Neural cell (in vitro differentiated cells): ENCODE results near the gene RPS16. TPM values are rescaled to one million over a fixed set of nuclear protein-coding genes. Genes with fewer than 3 reads are reported as not detected.

ENCODE experiments used
- H2AFZ ChIP-seq: fragments of 200-600, 300-800 bp; sonication (generic), shearing (Covaris generic); 2 replicates; pipeline ENCODE4 v1.6.0; 2014; ENCODE audit warnings: low read depth, mild to moderate bottlenecking, antibody characterized with exemption, low read length, moderate library complexity
- H3F3A ChIP-seq: fragments of 200-600 bp; shearing (Covaris generic); 2 replicates; pipeline ENCODE4 v1.6.1; 2016; ENCODE audit warnings: mild to moderate bottlenecking, moderate library complexity, mixed read lengths, antibody characterized with exemption, low read length; ENCODE audit not compliant: insufficient read depth, poor library complexity, severe bottlenecking
- H3K27ac ChIP-seq: fragments of 200-600, 300-800 bp; sonication (generic), shearing (Covaris generic); 2 replicates; pipeline ENCODE4 v1.5.1; 2014; ENCODE audit warnings: mild to moderate bottlenecking, low read length, moderate library complexity
- H3K27me3 ChIP-seq: fragments of 300-800, 200-600 bp; sonication (generic), shearing (Covaris generic); 2 replicates; pipeline ENCODE4 v1.6.0; 2014; ENCODE audit warnings: mild to moderate bottlenecking, low read depth, low read length, moderate library complexity; ENCODE audit not compliant: insufficient read depth
- H3K36me3 ChIP-seq: fragments of 300-800, 200-600 bp; sonication (generic), shearing (Covaris generic); 2 replicates; pipeline ENCODE4 v1.5.1; 2014; ENCODE audit warnings: mild to moderate bottlenecking, antibody characterized with exemption, low read length, moderate library complexity; ENCODE audit not compliant: insufficient read depth
- H3K4me2 ChIP-seq: fragments of 300-800, 200-600 bp; sonication (generic), shearing (Covaris generic); 2 replicates; pipeline ENCODE4 v1.6.0; 2014; ENCODE audit warnings: mild to moderate bottlenecking, low read length
- H3K4me3 ChIP-seq: fragments of 300-800, 200-600 bp; sonication (generic), shearing (Covaris generic); 2 replicates; pipeline ENCODE4 v1.5.1; 2014; ENCODE audit warnings: mild to moderate bottlenecking, low read length, moderate library complexity
- H3K79me2 ChIP-seq: fragments of 200-600 bp; shearing (Covaris generic); replicated peaks from 2 replicates; pipeline ENCODE4 v1.6.0; 2014; ENCODE audit warnings: mild to moderate bottlenecking, low read length, moderate library complexity; ENCODE audit not compliant: insufficient read depth
- H3K9ac ChIP-seq: fragments of 300-800, 200-600 bp; sonication (generic), shearing (Covaris generic); 2 replicates; pipeline ENCODE4 v1.6.1; 2016; ENCODE audit warnings: mild to moderate bottlenecking, low read length, mixed read lengths
- H3K9me2 ChIP-seq: fragments of 200-600 bp; shearing (Covaris generic); 2 replicates; pipeline ENCODE4 v1.6.1; 2016; ENCODE audit warnings: mild to moderate bottlenecking, low read length, mixed read lengths; ENCODE audit not compliant: insufficient read depth
- H3K9me3 ChIP-seq: fragments of 200-600, 300-800 bp; sonication (generic), shearing (Covaris generic); 2 replicates; pipeline ENCODE4 v1.6.1; 2016; ENCODE audit warnings: mild to moderate bottlenecking, mixed run types, low read length, moderate library complexity, mixed read lengths
- H4K20me1 ChIP-seq: fragments of 200-600 bp; shearing (Covaris generic); 2 replicates; pipeline ENCODE4 v1.6.1; 2016; ENCODE audit warnings: mild to moderate bottlenecking, mixed run types; ENCODE audit not compliant: insufficient read depth
- EP300 ChIP-seq: fragments of 450-650 bp; conservative IDR thresholded peaks from 2 replicates; pipeline ENCODE4 v1.6.1; 2014; ENCODE audit warnings: antibody characterized with exemption, mild to moderate bottlenecking, moderate library complexity; ENCODE audit not compliant: poor library complexity, severe bottlenecking
- EZH2 ChIP-seq: fragments of 200-600, 300-800 bp; shearing (Covaris generic), sonication (generic); IDR thresholded peaks from 2 replicates; pipeline ENCODE4 v1.6.1; 2014; ENCODE audit warnings: antibody characterized with exemption, low read length, borderline replicate concordance, mild to moderate bottlenecking; ENCODE audit not compliant: insufficient read depth, poor library complexity, severe bottlenecking
- MXI1 ChIP-seq: fragments of 450-650 bp; conservative IDR thresholded peaks from 2 replicates; pipeline ENCODE4 v1.6.1; 2014; ENCODE audit warnings: antibody characterized with exemption, mild to moderate bottlenecking; ENCODE audit not compliant: poor library complexity, severe bottlenecking
- POLR2AphosphoS5 ChIP-seq: IDR thresholded peaks from 2 replicates; pipeline ENCODE4 v1.6.1; 2012
- RAD21 ChIP-seq: fragments of 450-650 bp; conservative IDR thresholded peaks from 2 replicates; pipeline ENCODE4 v1.6.1; 2014; ENCODE audit warnings: antibody characterized with exemption, mild to moderate bottlenecking, moderate library complexity
- SMC3 ChIP-seq: fragments of 450-650 bp; conservative IDR thresholded peaks from 2 replicates; pipeline ENCODE4 v1.6.1; 2014; ENCODE audit warnings: antibody characterized with exemption, mild to moderate bottlenecking, moderate library complexity; ENCODE audit not compliant: poor library complexity
- TAF1 ChIP-seq: IDR thresholded peaks from 2 replicates; pipeline ENCODE4 v1.6.1; 2012; ENCODE audit warnings: low read depth
- polyA plus RNA-seq: library from polyadenylated mRNA; depleted of rRNA; stranded (reverse); fragments of >200 nt; gene quantifications from 2 replicates; pipeline ENCODE4 v1.2.3, GENCODE V29; 2014
- TF ChIP-seq, protein P1 (sequence below): fragments of 450-650 bp; IDR thresholded peaks from 2 replicates; pipeline ENCODE4 v1.5.1; 2014; ENCODE audit warnings: antibody characterized with exemption, mild to moderate bottlenecking, moderate library complexity; ENCODE audit not compliant: poor library complexity, severe bottlenecking
- TF ChIP-seq, protein P2 (sequence below): IDR thresholded peaks from 2 replicates; pipeline ENCODE4 v1.6.1; 2012; ENCODE audit warnings: borderline replicate concordance

RPS16 gene
- polyA plus RNA-seq, 1 donor from 2014 or later, result 22.6 TPM

DNA sequence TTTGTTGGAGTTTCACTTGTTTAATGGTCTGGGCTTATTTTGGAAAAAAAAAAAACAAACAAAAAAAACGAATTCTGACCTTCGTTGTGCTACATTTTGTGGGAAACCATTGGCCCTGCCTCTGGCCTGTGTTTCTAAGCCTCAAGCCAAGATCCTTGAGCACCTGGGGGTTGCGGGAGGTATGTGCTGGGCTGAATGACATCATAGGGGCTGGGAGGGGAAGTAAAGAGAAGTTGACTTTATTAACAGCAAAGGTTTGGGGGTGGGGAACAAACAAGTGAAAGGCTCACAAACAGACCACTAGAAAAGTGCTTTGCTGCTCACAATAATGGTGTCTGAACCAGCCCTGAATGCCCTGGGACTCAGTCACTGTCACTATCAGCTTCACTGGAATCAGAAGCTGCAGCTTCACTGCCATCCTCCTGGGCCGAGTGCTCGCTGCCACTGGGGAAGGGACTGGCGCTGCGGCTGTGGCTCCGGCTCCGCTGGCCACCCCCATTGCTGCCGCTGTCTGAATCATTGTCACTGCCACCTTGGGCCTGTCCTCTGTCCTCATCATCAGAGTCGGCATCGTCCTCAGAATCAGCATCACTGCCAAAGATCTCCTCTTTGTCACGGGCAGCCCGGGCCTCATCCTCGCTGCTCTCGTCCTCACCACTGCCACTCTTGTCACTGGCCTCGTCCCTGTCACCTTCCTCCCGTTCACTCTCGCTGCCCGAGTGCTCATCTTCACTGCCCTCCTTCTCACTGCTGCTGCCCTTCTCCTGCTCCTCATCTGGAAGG is 49.9 kb downstream of the RPS16 start:
- Histone ChIP-seq H3K79me2 (peaks cover 12% of the 10 kb centered on the region), H3K4me2 (no peak overlapping the region), H3K9ac (no peak overlapping the region), H4K20me1 (no peaks in the 10 kb centered on the region), H3F3A (no peaks in the 10 kb centered on the region), H3K4me3 (no peak overlapping the region), H2AFZ (no peak overlapping the region), H3K27me3 (no peaks in the 10 kb centered on the region), H3K9me3 (no peaks in the 10 kb centered on the region), H3K27ac (no peak overlapping the region), H3K9me2 (no peaks in the 10 kb centered on the region), H3K36me3 (no peaks in the 10 kb centered on the region)
- TF ChIP-seq POLR2AphosphoS5 (no peak), EP300 (no peak), TAF1 (no peak), MXI1 (no peak), SMC3 (no peak), EZH2 (no peak), RAD21 (no peak)
- TF ChIP-seq, protein P1, sequence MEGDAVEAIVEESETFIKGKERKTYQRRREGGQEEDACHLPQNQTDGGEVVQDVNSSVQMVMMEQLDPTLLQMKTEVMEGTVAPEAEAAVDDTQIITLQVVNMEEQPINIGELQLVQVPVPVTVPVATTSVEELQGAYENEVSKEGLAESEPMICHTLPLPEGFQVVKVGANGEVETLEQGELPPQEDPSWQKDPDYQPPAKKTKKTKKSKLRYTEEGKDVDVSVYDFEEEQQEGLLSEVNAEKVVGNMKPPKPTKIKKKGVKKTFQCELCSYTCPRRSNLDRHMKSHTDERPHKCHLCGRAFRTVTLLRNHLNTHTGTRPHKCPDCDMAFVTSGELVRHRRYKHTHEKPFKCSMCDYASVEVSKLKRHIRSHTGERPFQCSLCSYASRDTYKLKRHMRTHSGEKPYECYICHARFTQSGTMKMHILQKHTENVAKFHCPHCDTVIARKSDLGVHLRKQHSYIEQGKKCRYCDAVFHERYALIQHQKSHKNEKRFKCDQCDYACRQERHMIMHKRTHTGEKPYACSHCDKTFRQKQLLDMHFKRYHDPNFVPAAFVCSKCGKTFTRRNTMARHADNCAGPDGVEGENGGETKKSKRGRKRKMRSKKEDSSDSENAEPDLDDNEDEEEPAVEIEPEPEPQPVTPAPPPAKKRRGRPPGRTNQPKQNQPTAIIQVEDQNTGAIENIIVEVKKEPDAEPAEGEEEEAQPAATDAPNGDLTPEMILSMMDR, result no peak
- TF ChIP-seq, protein P2, sequence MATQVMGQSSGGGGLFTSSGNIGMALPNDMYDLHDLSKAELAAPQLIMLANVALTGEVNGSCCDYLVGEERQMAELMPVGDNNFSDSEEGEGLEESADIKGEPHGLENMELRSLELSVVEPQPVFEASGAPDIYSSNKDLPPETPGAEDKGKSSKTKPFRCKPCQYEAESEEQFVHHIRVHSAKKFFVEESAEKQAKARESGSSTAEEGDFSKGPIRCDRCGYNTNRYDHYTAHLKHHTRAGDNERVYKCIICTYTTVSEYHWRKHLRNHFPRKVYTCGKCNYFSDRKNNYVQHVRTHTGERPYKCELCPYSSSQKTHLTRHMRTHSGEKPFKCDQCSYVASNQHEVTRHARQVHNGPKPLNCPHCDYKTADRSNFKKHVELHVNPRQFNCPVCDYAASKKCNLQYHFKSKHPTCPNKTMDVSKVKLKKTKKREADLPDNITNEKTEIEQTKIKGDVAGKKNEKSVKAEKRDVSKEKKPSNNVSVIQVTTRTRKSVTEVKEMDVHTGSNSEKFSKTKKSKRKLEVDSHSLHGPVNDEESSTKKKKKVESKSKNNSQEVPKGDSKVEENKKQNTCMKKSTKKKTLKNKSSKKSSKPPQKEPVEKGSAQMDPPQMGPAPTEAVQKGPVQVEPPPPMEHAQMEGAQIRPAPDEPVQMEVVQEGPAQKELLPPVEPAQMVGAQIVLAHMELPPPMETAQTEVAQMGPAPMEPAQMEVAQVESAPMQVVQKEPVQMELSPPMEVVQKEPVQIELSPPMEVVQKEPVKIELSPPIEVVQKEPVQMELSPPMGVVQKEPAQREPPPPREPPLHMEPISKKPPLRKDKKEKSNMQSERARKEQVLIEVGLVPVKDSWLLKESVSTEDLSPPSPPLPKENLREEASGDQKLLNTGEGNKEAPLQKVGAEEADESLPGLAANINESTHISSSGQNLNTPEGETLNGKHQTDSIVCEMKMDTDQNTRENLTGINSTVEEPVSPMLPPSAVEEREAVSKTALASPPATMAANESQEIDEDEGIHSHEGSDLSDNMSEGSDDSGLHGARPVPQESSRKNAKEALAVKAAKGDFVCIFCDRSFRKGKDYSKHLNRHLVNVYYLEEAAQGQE, result no peak

DNA sequence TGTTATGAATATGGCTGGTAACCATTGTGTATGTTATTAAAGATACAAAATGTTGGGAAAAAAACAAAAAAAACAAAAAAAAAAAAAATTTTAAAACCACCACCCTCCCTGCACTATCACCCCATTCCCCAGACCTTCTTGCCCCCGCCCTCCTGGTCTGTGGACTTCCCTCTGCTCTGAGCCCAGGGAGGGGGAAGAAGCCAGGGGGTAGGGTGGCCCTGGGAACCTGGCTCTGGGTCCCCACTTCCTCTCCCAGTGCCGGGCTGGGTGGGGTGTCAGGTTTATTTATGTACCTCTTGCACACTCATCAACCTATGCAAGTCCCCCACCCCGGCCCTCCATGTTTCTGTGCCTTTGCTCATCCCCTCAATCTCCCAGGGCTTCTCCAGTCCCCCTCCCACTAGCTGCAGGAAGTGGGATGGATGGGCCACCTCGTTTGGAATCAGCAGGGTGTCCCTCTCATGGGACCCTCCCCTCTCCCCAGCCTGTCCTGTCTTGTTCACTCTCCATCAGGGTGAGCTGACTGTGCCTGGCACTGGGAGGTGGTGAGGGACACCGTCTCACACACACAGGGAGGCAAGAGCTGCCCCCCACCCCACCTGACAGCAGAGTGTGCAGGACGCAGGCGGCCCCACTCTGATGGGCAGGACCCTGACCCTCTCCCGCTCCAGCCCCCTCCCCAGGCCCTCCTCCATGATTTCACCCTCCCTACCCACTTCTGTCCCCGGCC is 50.7 kb downstream of the RPS16 start:
- no peaks in the 10 kb centered on the region for H3F3A ChIP-seq
- H3K9ac ChIP-seq, result no peak overlapping the region
- H3K4me2 ChIP-seq, result no peak overlapping the region
- TF ChIP-seq, protein P1, result no peak
- TF ChIP-seq SMC3 (no peak), TAF1 (no peak), POLR2AphosphoS5 (no peak)
- TF ChIP-seq, protein P2, result no peak
- peaks cover 9% of the 10 kb centered on the region for H3K79me2 ChIP-seq
- H3K27me3 ChIP-seq, result no peaks in the 10 kb centered on the region
- H3K27ac ChIP-seq, result no peak overlapping the region
- H4K20me1 ChIP-seq, result no peaks in the 10 kb centered on the region
- no peak overlapping the region for H2AFZ ChIP-seq
- H3K9me2 ChIP-seq, result no peaks in the 10 kb centered on the region
- no peaks in the 10 kb centered on the region for H3K9me3 ChIP-seq
- no peaks in the 10 kb centered on the region for H3K36me3 ChIP-seq
- H3K4me3 ChIP-seq, result no peak overlapping the region
